ENCODE data around the gene POLE2.
"Not testable (repeated sequence)": the region's sequence is repeated elsewhere in the genome, so short reads cannot be mapped to it uniquely, and the experiment has no call there.

GRCh38 chr14:49710993-49711392 lies 23.0 kb upstream of the POLE2 start:
- not testable (repeated sequence) for TF ChIP-seq PREB (CRISPR knock-in tag; IDR thresholded peaks at IDR 0.05); HINFP (CRISPR knock-in tag; IDR thresholded peaks at IDR 0.05; ENCODE audit: low read depth); ZNF468 (CRISPR knock-in tag; IDR thresholded peaks at IDR 0.05); SUZ12 (IDR thresholded peaks at IDR 0.05; ENCODE audit: low read depth, low read length); GABPA (IDR thresholded peaks at IDR 0.05; ENCODE audit: low read depth, low read length); GABPA (CRISPR knock-in tag; IDR thresholded peaks at IDR 0.05; ENCODE audit: low read depth); THAP7 (CRISPR knock-in tag; IDR thresholded peaks at IDR 0.05); ZNF510 (CRISPR knock-in tag; IDR thresholded peaks at IDR 0.05; ENCODE audit: low read depth); ZNF784 (CRISPR knock-in tag; IDR thresholded peaks at IDR 0.05; ENCODE audit: borderline replicate concordance); ZNF883 (CRISPR knock-in tag; IDR thresholded peaks at IDR 0.05; ENCODE audit: not compliant biosample characterization); RXRA (CRISPR knock-in tag; IDR thresholded peaks at IDR 0.05); RFX5 (IDR thresholded peaks at IDR 0.05; ENCODE audit: low read depth, low read length); ZNF24 (IDR thresholded peaks at IDR 0.05)
